Right atrium auricular region (tissue), 2 donors: ENCODE measurements around the gene UBE2S. TPM values are rescaled to one million over a fixed set of nuclear protein-coding genes. Genes with fewer than 3 reads are reported as not detected.

ENCODE experiments used
- DNase-seq: peaks from one replicate; pipeline ENCODE4 v3.0.0-alpha.2; 2019; ENCODE audit warnings: low spot score
- H3K27ac ChIP-seq, 2 donors: fragments of 200-600 bp; sonication (generic); 1 replicate in 1 of 2; 2 replicates in 1 of 2; pipeline ENCODE4 v1.5.1; 2016 to 2019
- H3K27me3 ChIP-seq, 2 donors: fragments of 200-600 bp; sonication (generic); one replicate each; pipeline versions ENCODE4 v1.5.1 to v1.6.0; 2017 to 2019
- H3K36me3 ChIP-seq: fragments of 200-600 bp; sonication (generic); one replicate; pipeline ENCODE4 v1.5.1; 2016
- H3K4me1 ChIP-seq, 2 donors: fragments of 200-600 bp; sonication (generic); one replicate each; pipeline versions ENCODE4 v1.5.1 to v1.6.0; 2017 to 2019
- H3K4me3 ChIP-seq, 2 donors: fragments of 200-600 bp; sonication (generic); 1 replicate in 1 of 2; 2 replicates in 1 of 2; pipeline ENCODE4 v1.5.1; 2017 to 2019; ENCODE audit warnings: mild to moderate bottlenecking in 1 of 2, moderate library complexity in 1 of 2
- H3K9me3 ChIP-seq, 2 donors: fragments of 200-600 bp; sonication (generic); one replicate each; pipeline ENCODE4 v1.5.1; 2019
- CTCF ChIP-seq, 2 donors: fragments of 200-600 bp; sonication (generic); IDR thresholded peaks; one replicate each; pipeline ENCODE4 v1.5.1; 2019; ENCODE audit warnings: antibody characterized with exemption in 2 of 2
- total RNA-seq, 2 donors: library from RNA; depleted of rRNA; stranded (reverse); fragments of >200 nt; gene quantifications; one replicate each; pipeline ENCODE4 v1.1.0, GENCODE V29; 2016

The UBE2S gene
- total RNA-seq, 2 donors from 2014 or later = 19.1 to 22.0 TPM

DNA sequence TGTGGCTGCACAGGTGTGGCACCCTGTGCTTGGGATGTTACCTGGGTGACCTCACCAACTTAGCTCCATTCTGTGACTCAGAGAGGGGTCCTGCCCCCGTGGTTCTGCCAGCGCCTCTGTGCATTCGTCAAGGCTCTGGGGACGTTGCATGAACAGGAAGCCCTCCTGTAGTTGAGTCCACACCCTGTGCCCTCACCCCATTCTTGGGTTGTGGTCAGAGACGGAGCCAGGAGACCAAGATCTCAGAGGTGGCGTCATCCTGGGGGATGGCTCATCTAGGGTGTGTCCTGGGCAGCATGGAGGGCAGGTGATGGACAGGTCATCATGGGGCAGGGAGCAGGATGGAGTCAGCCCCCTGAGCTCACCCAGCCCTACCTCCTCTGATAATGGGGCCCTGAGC lies 55.5 kb downstream of the UBE2S start:
- DNase-seq = no peak
- no peaks in the 10 kb centered on the region for H3K9me3 ChIP-seq
- peaks cover 21 to 33% of the 10 kb centered on the region in 2 donors for H3K27me3 ChIP-seq
- TF ChIP-seq CTCF (IDR thresholded peaks at IDR 0.05) = no peak
- no peak overlapping the region for H3K27ac ChIP-seq
- H3K4me3 ChIP-seq = no peak overlapping the region
- peaks cover 3% of the 10 kb centered on the region for H3K36me3 ChIP-seq
- H3K4me1 ChIP-seq = peaks cover 0 to 23% of the 10 kb centered on the region in 2 donors

DNA sequence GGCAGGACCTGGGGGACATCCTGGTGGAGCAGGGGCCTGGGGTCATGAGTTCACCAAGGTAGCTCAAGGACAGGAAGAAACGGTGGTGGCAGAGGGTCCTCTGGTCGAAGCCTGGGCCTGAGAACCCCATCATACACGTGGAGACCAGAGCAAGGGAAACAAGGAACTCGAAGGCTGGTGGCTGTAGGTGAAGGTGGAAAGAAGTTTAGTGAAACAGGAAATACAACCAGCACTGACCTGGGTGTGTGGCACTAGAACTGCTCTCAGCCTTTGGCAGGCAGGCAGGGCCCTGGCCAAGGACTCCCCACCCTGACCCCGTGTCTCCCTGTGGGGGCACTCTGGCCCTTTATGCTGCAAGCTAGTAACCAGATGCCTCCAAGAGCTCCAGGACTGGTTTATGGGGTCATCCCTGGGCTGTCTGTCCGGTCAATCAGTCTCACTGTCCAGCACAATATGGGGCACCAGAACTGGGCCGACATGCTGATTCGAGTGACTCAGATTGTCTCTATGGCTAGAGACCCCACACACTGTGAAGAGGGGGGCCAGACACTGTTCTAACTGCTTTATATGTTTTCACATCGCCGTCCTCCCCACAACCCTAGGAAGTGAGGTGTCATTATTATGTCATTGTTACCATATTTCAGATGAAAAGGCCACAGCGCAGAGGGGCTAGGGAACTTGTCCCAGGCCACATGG lies 56.8 kb downstream of the UBE2S start:
- DNase-seq = no peak

More for the DNA sequence above, 56.8 kb downstream of the UBE2S start:
- peaks cover 4% of the 10 kb centered on the region for H3K36me3 ChIP-seq
- H3K4me3 ChIP-seq = no peak overlapping the region
- H3K4me1 ChIP-seq = peaks cover 0 to 29% of the 10 kb centered on the region in 2 donors
- H3K27ac ChIP-seq = no peak overlapping the region
- H3K27me3 ChIP-seq = peaks cover 21 to 33% of the 10 kb centered on the region in 2 donors
- no peak for TF ChIP-seq CTCF (IDR thresholded peaks at IDR 0.05)
- H3K9me3 ChIP-seq = no peaks in the 10 kb centered on the region

Other genes with a start within 250 kb of the UBE2S start
- 1 to 10 TPM in 1 of 2 donors, under 1 TPM in 1; 0.89 to 2.7 TPM for gene DNAAF3, start 241.2 kb downstream of the UBE2S start, total RNA-seq
- gene SYT5, start 227.5 kb downstream of the UBE2S start, total RNA-seq = under 1 TPM in 1 of 2 donors, not detected in 1; 0.08 TPM
- 1 to 10 TPM; 1.3 to 7.8 TPM for gene PTPRH, start 198.3 kb downstream of the UBE2S start, total RNA-seq
- 1 to 10 TPM in 1 of 2 donors, not detected in 1; 1.3 TPM for gene TMEM86B, start 179.0 kb downstream of the UBE2S start, total RNA-seq
- 10 to 100 TPM; 28.7 to 35.5 TPM for gene PPP6R1, start 148.8 kb downstream of the UBE2S start, total RNA-seq
- 10 to 100 TPM; 29.6 to 35.8 TPM for gene HSPBP1, start 127.7 kb downstream of the UBE2S start, total RNA-seq
- 10 to 100 TPM in 1 of 2 donors, 1 to 10 TPM in 1; 5.6 to 15.6 TPM for gene BRSK1, start 123.8 kb downstream of the UBE2S start, total RNA-seq
- 1 to 10 TPM in 1 of 2 donors, not detected in 1; 3.3 TPM for gene TMEM150B, start 82.4 kb downstream of the UBE2S start, total RNA-seq
- 1 to 10 TPM; 2.4 to 3.3 TPM for gene KMT5C, start 67.9 kb downstream of the UBE2S start, total RNA-seq
- gene COX6B2, start 53.1 kb downstream of the UBE2S start, total RNA-seq = not detected
- not detected for gene GARIN5B, start 44.5 kb downstream of the UBE2S start, total RNA-seq
- under 1 TPM in 1 of 2 donors, not detected in 1; 0.16 TPM for gene IL11, start 37.3 kb downstream of the UBE2S start, total RNA-seq
- gene TMEM190, start 31.0 kb downstream of the UBE2S start, total RNA-seq = not detected
- gene TMEM238, start 23.5 kb downstream of the UBE2S start, total RNA-seq = 1 to 10 TPM in 1 of 2 donors, not detected in 1; 1.2 TPM
- 100 to 1,000 TPM; 175 to 319 TPM for gene RPL28, start 21.9 kb downstream of the UBE2S start, total RNA-seq
- not detected for gene SHISA7, start 35.5 kb upstream of the UBE2S start, total RNA-seq
- gene ISOC2, start 53.9 kb upstream of the UBE2S start, total RNA-seq = 10 to 100 TPM; 87.0 to 92.2 TPM
- not detected for gene C19orf85, start 57.0 kb upstream of the UBE2S start, total RNA-seq
- 10 to 100 TPM in 1 of 2 donors, 1 to 10 TPM in 1; 5.6 to 13.2 TPM for gene ZNF628, start 68.8 kb upstream of the UBE2S start, total RNA-seq
- 1 to 10 TPM; 2.3 to 7.0 TPM for gene NAT14, start 77.4 kb upstream of the UBE2S start, total RNA-seq
- 1 to 10 TPM; 3.3 to 6.7 TPM for gene SSC5D, start 80.6 kb upstream of the UBE2S start, total RNA-seq
- gene SBK2, start 129.3 kb upstream of the UBE2S start, total RNA-seq = 100 to 1,000 TPM; 111 to 172 TPM
- gene SBK3, start 137.8 kb upstream of the UBE2S start, total RNA-seq = 100 to 1,000 TPM in 1 of 2 donors, 10 to 100 TPM in 1; 97.5 to 103 TPM
- gene ZNF579, start 173.1 kb upstream of the UBE2S start, total RNA-seq = 1 to 10 TPM; 6.2 to 6.4 TPM
- gene FIZ1, start 191.7 kb upstream of the UBE2S start, total RNA-seq = 10 to 100 TPM in 1 of 2 donors, 1 to 10 TPM in 1; 9.2 to 12.2 TPM
- 10 to 100 TPM; 17.7 to 25.8 TPM for gene ZNF524, start 192.5 kb upstream of the UBE2S start, total RNA-seq
- 10 to 100 TPM; 11.2 to 11.4 TPM for gene ZNF865, start 197.9 kb upstream of the UBE2S start, total RNA-seq
- gene ZNF784, start 216.8 kb upstream of the UBE2S start, total RNA-seq = 10 to 100 TPM in 1 of 2 donors, 1 to 10 TPM in 1; 7.8 to 10.6 TPM
- 10 to 100 TPM; 15.3 to 26.2 TPM for gene ZNF580, start 233.2 kb upstream of the UBE2S start, total RNA-seq
- 1 to 10 TPM; 7.5 to 8.6 TPM for gene ZNF581, start 235.9 kb upstream of the UBE2S start, total RNA-seq
- 10 to 100 TPM; 19.1 to 30.0 TPM for gene CCDC106, start 240.4 kb upstream of the UBE2S start, total RNA-seq
- gene U2AF2, start 247.2 kb upstream of the UBE2S start, total RNA-seq = 10 to 100 TPM; 39.0 to 61.0 TPM